HUES48 (cell line): Measurements from ENCODE around the gene ADGRG2.

Source experiments
- H3K27ac ChIP-seq: one replicate; pipeline ENCODE4 v1.7.0; 2013; ENCODE audit warnings: low read depth, low read length, inconsistent platforms
- H3K27me3 ChIP-seq: 2 replicates; pipeline ENCODE4 v1.6.1; 2013; ENCODE audit warnings: mild to moderate bottlenecking, low read length; ENCODE audit not compliant: control insufficient read depth, insufficient read depth
- H3K36me3 ChIP-seq: 2 replicates; pipeline ENCODE4 v1.6.1; 2013; ENCODE audit warnings: low read length; ENCODE audit not compliant: control insufficient read depth, insufficient read depth
- H3K4me1 ChIP-seq: 2 replicates; pipeline ENCODE4 v1.6.1; 2013; ENCODE audit warnings: mild to moderate bottlenecking, low read length; ENCODE audit not compliant: control insufficient read depth, insufficient read depth
- H3K4me3 ChIP-seq: 2 replicates; pipeline ENCODE4 v1.5.1; 2013; ENCODE audit warnings: mild to moderate bottlenecking, low read depth, low read length
- H3K9ac ChIP-seq: 2 replicates; pipeline ENCODE4 v1.6.1; 2013; ENCODE audit warnings: mild to moderate bottlenecking, low read depth, low read length, moderate library complexity
- H3K9me3 ChIP-seq: 2 replicates; pipeline ENCODE4 v1.6.1; 2013; ENCODE audit warnings: low read length; ENCODE audit not compliant: control insufficient read depth, insufficient read depth

ADGRG2 gene

DNA sequence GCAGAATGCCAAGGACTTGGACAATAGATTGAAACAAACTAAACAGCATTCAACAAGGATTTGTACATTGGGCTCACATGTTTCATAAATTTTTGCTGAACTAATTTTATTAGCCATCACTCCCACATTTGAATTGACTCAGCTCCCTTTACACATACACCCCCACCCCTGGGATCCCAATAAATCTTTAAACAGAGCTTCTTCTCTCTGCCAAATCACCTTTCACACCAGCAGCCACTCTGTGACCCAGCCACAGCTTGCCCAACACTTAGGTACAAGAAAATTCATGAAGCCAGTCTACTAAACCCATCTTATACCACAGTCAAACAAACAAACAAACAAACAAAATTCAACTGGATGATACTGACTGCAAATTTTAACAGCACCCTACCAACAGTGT is 159.9 kb downstream of the ADGRG2 start:
- Histone ChIP-seq H3K9me3 (peaks cover 30% of the 10 kb centered on the region), H3K36me3 (no peaks in the 10 kb centered on the region), H3K9ac (no peak overlapping the region), H3K4me1 (no peaks in the 10 kb centered on the region), H3K4me3 (no peak overlapping the region), H3K27ac (no peak overlapping the region), H3K27me3 (no peaks in the 10 kb centered on the region)

DNA sequence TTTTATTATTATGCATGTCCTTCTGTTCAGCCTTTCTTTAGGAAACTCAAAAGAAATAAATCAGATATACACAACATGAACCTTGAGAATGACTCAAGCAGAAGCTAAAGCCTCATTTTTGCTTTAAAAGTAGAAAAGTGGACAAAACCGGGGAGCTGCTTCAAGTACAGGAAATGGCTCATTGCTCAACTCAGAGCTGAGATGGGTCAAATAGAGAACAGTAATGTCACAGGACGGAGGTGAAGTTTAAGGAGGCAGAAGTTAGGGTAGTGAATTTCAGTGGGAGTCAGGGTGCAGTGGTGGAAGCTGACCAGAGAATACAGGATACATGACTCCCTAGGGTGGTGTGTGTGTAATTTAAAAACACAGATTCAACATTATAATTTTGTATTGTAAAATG is 160.6 kb downstream of the ADGRG2 start:
- peaks cover 25% of the 10 kb centered on the region for H3K9me3 ChIP-seq
- H3K27ac ChIP-seq, result no peak overlapping the region
- no peaks in the 10 kb centered on the region for H3K4me1 ChIP-seq
- H3K36me3 ChIP-seq, result no peaks in the 10 kb centered on the region
- no peak overlapping the region for H3K4me3 ChIP-seq
- H3K27me3 ChIP-seq, result no peaks in the 10 kb centered on the region
- no peak overlapping the region for H3K9ac ChIP-seq

DNA sequence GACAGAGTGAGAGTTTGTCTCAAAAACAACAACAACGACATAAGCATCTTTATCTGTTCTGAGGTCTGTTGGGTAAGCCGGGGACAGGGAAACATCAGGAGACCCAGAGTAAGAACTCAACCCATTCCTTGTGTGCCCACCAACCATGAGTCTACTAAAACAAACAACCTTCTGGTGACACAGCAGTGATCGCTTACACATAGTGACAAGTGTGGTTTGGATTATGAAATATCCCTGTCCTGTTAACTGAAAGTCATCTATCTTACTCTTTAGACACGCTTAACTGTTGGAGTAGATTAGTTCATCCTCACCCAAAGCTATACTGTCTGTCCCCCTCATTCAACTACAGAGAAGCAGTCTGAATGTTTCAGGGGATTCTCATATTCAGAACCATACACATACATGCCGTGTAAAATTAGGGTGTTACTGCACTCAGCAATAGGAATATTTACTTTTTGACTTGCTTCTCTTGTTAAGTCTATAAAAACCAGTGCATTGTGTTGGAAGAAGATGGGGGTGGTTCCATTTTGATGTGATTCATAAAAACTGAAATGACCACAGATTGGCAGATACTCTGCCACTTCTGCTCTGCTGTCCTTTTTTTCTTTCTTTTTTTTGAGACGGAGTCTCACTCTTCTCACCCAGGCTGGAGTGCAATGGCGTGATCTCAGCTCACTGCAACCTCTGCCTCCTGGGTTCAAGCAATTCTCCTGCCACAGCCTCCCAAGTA is 165.8 kb downstream of the ADGRG2 start:
- H3K27me3 ChIP-seq, result no peaks in the 10 kb centered on the region
- no peak overlapping the region for H3K27ac ChIP-seq
- H3K9ac ChIP-seq, result no peak overlapping the region

DNA sequence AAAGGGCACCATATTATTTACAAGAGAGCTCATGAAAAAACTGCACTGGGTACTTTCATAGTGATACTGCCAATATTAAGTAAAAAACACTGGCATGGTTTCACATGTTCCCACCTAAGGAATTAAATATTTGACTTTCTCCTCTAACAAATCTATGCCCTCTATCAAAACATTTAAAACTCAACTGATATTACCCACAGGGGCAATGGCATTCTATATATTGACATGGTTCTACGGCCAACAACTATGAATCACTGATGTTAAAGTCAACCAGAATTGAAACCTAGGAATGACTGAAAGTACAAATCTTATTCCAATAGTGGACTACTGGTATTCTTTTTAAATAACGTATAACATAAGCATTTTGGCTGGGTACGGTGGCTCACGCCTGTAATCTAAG is 166.6 kb downstream of the ADGRG2 start:
- Histone ChIP-seq H3K9ac (no peak overlapping the region), H3K4me3 (no peak overlapping the region), H3K36me3 (peaks cover 12% of the 10 kb centered on the region)

More for the DNA sequence above, 165.8 kb downstream of the ADGRG2 start:
- peaks cover 12% of the 10 kb centered on the region for H3K36me3 ChIP-seq
- peaks cover 24% of the 10 kb centered on the region for H3K9me3 ChIP-seq
- no peak overlapping the region for H3K4me3 ChIP-seq
- no peaks in the 10 kb centered on the region for H3K4me1 ChIP-seq

DNA sequence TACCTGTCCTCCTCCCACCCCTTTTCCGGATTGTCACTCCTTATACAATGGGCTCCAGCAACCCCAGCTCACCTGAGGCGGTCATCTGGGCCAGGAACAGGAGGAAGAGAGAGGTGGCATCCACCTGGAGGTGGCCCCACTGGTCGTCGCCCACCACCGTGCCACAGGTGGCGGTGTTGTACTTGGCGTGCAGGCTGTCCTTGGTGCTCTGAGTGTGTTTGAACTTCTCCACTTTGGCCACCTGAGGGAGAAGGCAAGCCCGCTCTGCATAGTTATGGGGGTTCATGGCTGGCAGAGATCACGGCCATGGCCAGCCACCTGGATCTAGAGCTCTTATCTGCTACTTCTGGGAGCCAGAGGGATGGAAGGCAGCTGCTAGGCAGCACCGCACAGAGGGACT is 171.2 kb downstream of the ADGRG2 start:
- H3K9ac ChIP-seq, result no peak overlapping the region
- H3K36me3 ChIP-seq, result peaks cover 19% of the 10 kb centered on the region
- no peaks in the 10 kb centered on the region for H3K27me3 ChIP-seq
- no peak overlapping the region for H3K27ac ChIP-seq
- H3K4me3 ChIP-seq, result no peak overlapping the region
- peaks cover 39% of the 10 kb centered on the region; the same call in 1 of the 2 replicates for H3K9me3 ChIP-seq
- H3K4me1 ChIP-seq, result no peaks in the 10 kb centered on the region

More for the DNA sequence above, 166.6 kb downstream of the ADGRG2 start:
- H3K9me3 ChIP-seq, result peaks cover 24% of the 10 kb centered on the region
- no peak overlapping the region for H3K27ac ChIP-seq
- no peaks in the 10 kb centered on the region for H3K27me3 ChIP-seq
- no peaks in the 10 kb centered on the region for H3K4me1 ChIP-seq

DNA sequence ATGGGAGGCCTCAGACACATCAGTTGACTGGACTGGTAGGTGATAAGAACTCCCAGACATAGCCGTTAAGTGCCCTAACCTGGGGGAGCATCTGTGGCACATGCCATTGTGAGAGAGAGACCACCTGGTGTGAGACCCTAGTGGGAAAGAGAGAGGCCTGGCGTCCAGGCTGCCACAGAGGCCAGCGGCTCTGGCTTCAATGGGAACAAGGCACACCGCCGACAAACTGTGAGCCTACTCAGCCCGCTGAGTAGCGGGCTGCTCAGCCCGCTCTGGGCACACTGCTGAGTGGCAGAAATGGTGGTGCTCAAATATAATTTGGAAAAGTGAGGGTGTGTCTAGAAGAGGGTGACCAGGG is 172.3 kb downstream of the ADGRG2 start:
- no peaks in the 10 kb centered on the region for H3K27me3 ChIP-seq
- peaks cover 20% of the 10 kb centered on the region for H3K36me3 ChIP-seq
- no peak overlapping the region for H3K27ac ChIP-seq
- H3K9ac ChIP-seq, result no peak overlapping the region
- H3K4me3 ChIP-seq, result no peak overlapping the region
- no peaks in the 10 kb centered on the region for H3K4me1 ChIP-seq
- peaks cover 42% of the 10 kb centered on the region; the same call in 1 of the 2 replicates for H3K9me3 ChIP-seq

DNA sequence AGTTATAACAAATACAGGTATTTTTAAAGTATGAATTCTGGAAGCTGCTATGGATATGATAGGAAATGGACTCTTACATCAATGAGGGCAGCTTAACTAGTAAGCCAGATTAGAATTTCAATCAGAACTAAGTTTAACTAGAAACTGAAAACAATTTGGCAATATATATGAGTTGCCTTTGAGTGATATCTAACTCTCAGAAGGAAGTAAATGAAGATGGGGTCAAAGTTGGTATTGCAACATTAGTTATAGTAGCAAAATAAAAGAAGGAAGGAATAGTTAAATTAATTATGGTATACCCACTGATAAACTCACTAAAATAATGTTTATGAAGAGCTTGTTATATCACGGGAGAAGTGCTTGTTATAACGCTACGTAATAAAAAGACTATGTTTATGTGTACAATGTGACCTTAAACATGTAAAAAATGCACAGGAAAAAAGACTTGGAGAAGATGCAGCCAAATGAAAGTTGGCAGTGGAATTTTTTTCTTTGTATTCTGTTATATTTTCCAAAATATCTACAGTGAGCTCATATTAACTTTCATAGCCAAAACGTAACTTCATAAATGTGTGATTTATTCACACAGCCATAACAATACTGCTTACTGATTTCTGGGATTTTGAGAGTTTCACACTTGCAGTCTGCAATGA is 172.9 kb downstream of the ADGRG2 start:
- Histone ChIP-seq H3K9me3 (peaks cover 41% of the 10 kb centered on the region; the same call in 1 of the 2 replicates), H3K9ac (no peak overlapping the region), H3K36me3 (peaks cover 25% of the 10 kb centered on the region), H3K4me1 (no peaks in the 10 kb centered on the region), H3K4me3 (no peak overlapping the region), H3K27ac (no peak overlapping the region), H3K27me3 (no peaks in the 10 kb centered on the region)

DNA sequence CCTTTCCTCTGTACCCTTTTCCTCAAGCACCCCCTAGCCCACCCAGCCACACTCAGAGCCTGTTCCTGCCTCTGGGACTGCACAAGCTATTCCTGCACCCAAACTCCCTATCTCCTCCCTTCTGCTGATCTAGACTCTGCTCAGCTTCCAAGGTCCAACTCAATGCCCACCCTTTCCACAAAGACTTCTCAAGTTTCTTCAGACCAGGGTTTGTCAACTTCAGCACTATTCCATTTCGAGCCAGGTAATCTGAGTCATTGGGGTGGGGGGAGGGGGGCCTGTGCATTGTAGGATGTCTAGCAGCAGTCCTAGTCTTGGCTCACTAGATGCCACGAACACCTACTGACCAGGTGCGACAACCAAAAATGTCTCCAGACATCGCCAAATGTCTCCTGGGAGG is 175.7 kb downstream of the ADGRG2 start:
- H3K9ac ChIP-seq, result no peak overlapping the region
- H3K27ac ChIP-seq, result no peak overlapping the region
- no peaks in the 10 kb centered on the region for H3K4me1 ChIP-seq
- H3K4me3 ChIP-seq, result no peak overlapping the region
- peaks cover 39% of the 10 kb centered on the region; the same call in 1 of the 2 replicates for H3K9me3 ChIP-seq
- no peaks in the 10 kb centered on the region for H3K27me3 ChIP-seq
- peaks cover 33% of the 10 kb centered on the region for H3K36me3 ChIP-seq

DNA sequence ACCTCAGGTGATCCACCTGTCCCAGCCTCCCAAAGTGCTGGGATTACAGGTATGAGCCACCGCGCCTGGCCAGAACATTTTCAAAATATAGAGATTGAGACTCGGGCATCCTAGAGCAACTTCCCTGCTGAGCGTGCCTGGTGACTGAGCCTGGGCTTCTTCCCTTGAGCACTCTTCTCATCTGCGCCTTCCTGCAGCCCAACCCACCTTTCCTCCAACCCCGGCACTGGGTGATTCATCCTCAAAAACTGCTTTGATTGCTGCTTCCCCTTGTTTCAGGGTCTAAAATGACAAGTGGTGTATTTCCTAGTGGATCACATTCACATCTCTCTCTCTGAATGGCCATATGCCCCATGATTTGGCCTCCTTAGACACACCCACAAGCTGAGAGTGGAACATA is 176.1 kb downstream of the ADGRG2 start:
- Histone ChIP-seq H3K9me3 (peaks cover 39% of the 10 kb centered on the region; the same call in 1 of the 2 replicates), H3K27ac (no peak overlapping the region), H3K4me1 (no peaks in the 10 kb centered on the region), H3K4me3 (no peak overlapping the region), H3K27me3 (no peaks in the 10 kb centered on the region), H3K9ac (no peak overlapping the region), H3K36me3 (peaks cover 37% of the 10 kb centered on the region)

DNA sequence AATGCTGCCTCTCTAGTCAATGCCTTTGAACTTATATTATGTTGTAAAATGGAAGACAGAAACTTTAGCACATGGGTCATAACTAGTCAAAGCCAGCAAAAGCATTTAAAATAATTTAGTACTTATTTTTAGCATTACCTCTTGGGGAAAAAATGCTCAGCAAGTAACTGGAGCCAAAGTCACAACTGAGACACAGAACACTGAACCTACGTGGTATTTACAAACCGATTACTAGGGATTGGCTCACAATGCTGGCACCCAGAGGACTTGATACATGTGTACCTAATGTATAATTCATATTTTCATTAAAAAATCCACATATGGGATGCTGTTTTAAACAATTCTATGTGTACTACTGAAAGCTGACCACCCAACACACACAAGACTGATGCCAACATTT is 176.8 kb downstream of the ADGRG2 start:
- H3K27me3 ChIP-seq, result no peaks in the 10 kb centered on the region
- no peak overlapping the region for H3K27ac ChIP-seq
- H3K4me1 ChIP-seq, result no peaks in the 10 kb centered on the region
- H3K9me3 ChIP-seq, result peaks cover 40% of the 10 kb centered on the region
- H3K9ac ChIP-seq, result no peak overlapping the region
- H3K4me3 ChIP-seq, result no peak overlapping the region
- peaks cover 39% of the 10 kb centered on the region for H3K36me3 ChIP-seq

DNA sequence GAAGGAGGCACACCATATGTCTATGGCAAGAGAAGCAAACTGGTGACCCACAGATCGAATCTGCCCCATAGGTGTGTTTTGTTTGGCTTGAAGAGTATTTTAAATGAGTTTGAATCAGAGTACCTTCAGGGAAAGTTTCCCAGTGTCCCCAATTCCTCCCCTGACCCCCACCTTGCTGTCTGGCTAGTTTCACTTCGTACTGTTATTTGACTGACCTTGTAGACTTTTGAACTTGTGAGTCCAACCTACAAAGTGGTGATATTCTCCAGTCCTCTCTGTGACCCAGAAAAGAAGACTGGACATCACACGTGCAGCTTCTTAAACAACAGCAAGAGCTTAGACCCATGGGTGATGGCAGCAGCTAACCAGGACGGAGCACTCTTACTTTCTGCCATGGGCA is 177.8 kb downstream of the ADGRG2 start:
- H3K4me1 ChIP-seq, result no peaks in the 10 kb centered on the region
- peaks cover 34% of the 10 kb centered on the region for H3K9me3 ChIP-seq
- H3K27me3 ChIP-seq, result no peaks in the 10 kb centered on the region
- no peak overlapping the region for H3K4me3 ChIP-seq
- no peak overlapping the region for H3K27ac ChIP-seq
- peaks cover 39% of the 10 kb centered on the region for H3K36me3 ChIP-seq
- no peak overlapping the region for H3K9ac ChIP-seq
